Vagina (tissue), 2 donors: ENCODE results near the gene CLTB.

Source experiments
- POLR2A ChIP-seq, 2 donors: fragments of 450-650 bp; IDR thresholded peaks; one replicate each; pipeline ENCODE4 v1.6.1; 2017; ENCODE audit warnings: antibody characterized with exemption in 2 of 2, mild to moderate bottlenecking in 2 of 2, moderate library complexity in 2 of 2
- POLR2AphosphoS5 ChIP-seq, 2 donors: sonication (generic); formaldehyde crosslinking; IDR thresholded peaks; one replicate each; pipeline ENCODE4 v1.9.0; 2017; ENCODE audit warnings: antibody characterized with exemption in 2 of 2, mild to moderate bottlenecking in 2 of 2, low read depth in 1 of 2; ENCODE audit not compliant: insufficient read depth in 1 of 2
- TF ChIP-seq, protein P1 (sequence below), 3 experiments: fragments of 450-650 bp in 2 of 3; fragments of 200-600 bp in 1 of 3; sonication (generic) in 1 of 3; IDR thresholded peaks; one replicate each; pipeline ENCODE4 v1.5.1; 2017 to 2019; ENCODE audit warnings: antibody characterized with exemption in 3 of 3, mild to moderate bottlenecking in 2 of 3, moderate library complexity in 2 of 3

DNA sequence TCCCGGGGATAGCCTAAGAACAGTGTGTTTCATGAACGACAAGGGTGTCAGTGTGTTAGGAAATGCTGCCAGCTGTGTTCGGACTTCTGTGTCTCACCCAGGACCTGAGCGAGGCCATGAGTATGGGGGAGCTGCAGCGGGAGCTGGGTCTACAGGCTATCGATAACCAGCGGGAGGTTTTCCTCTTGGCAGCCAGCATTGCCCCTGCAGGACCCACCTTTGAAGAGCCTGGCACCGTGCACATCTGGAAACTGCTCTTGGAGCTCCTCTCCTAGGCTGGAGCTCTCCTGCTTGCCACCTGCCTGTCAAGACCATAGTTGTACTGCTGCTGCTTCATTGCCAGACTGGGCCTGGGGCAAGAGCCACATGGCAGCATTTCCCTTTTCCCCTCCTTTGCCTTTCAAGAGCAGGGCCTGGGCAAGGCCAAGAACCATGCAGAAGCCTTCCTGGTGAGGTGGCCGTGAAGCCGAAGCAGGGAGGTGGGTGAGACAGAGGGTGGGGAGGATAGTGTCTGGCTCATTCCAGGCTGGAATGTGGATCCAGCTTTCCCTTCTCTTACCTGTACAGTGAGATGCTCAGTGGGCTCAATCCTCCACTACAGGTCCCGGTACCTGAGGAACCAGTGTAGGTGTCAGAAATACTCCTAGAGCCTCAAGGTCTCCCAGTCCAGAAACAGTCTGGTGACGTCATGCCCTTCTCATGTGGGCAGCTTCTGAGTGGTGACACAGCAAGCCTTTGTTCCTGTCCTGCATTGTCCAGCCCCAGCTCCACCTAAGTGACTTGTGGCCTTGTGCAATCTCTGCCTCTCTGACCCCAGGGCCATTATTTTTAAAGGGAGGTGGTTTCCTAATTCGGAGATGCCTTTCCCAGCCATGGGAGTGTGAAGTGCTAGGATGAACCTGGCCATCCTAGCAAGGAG, 44.5 kb downstream of the CLTB start:
- TF ChIP-seq POLR2A (IDR thresholded peaks at IDR 0.05) (no peak), POLR2AphosphoS5 (IDR thresholded peaks at IDR 0.05; ENCODE audit: insufficient read depth in 1 of 2, low read depth in 1 of 2) (no peak)
- TF ChIP-seq, protein P1, sequence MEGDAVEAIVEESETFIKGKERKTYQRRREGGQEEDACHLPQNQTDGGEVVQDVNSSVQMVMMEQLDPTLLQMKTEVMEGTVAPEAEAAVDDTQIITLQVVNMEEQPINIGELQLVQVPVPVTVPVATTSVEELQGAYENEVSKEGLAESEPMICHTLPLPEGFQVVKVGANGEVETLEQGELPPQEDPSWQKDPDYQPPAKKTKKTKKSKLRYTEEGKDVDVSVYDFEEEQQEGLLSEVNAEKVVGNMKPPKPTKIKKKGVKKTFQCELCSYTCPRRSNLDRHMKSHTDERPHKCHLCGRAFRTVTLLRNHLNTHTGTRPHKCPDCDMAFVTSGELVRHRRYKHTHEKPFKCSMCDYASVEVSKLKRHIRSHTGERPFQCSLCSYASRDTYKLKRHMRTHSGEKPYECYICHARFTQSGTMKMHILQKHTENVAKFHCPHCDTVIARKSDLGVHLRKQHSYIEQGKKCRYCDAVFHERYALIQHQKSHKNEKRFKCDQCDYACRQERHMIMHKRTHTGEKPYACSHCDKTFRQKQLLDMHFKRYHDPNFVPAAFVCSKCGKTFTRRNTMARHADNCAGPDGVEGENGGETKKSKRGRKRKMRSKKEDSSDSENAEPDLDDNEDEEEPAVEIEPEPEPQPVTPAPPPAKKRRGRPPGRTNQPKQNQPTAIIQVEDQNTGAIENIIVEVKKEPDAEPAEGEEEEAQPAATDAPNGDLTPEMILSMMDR (IDR thresholded peaks at IDR 0.05) = no peak
